CD14-positive monocyte (primary cell): ENCODE data around the gene HOXD13. TPM values are rescaled to one million over a fixed set of nuclear protein-coding genes. Genes with fewer than 3 reads are reported as not detected.
A peak's percentile ranks its signal among the peaks of the same experiment; 100 is the strongest.

ENCODE experiments used
- DNase-seq, 3 donors: peaks; one replicate each; pipeline ENCODE4 v3.0.0-alpha.2; 2011 to 2022
- H2AFZ ChIP-seq: 2 replicates; pipeline ENCODE4 v1.6.0; 2012; ENCODE audit warnings: mild to moderate bottlenecking, low read depth, low read length, inconsistent platforms; ENCODE audit not compliant: insufficient read depth, poor library complexity, severe bottlenecking
- H3K27ac ChIP-seq, 2 donors: 1 replicate in 1 of 2; 2 replicates in 1 of 2; pipeline ENCODE4 v1.5.1; 2012 to 2013; ENCODE audit warnings: low read length in 2 of 2, control low read depth in 1 of 2, inconsistent platforms in 1 of 2, low read depth in 1 of 2, mild to moderate bottlenecking in 1 of 2
- H3K27me3 ChIP-seq, 2 donors: one replicate each; pipeline versions ENCODE4 v1.6.0 to v1.6.1; 2011 to 2013; ENCODE audit warnings: low read length in 2 of 2; ENCODE audit not compliant: control insufficient read depth in 2 of 2, insufficient read depth in 2 of 2
- H3K36me3 ChIP-seq, 2 donors: replicated peaks in 1 of 2; 1 replicate in 1 of 2; 2 replicates in 1 of 2; pipeline versions ENCODE4 v1.5.1 to v1.6.1; 2012 to 2013; ENCODE audit warnings: low read length in 2 of 2, control low read depth in 1 of 2, inconsistent platforms in 1 of 2, mild to moderate bottlenecking in 1 of 2; ENCODE audit not compliant: insufficient read depth in 2 of 2, control insufficient read depth in 1 of 2
- H3K4me1 ChIP-seq, 2 donors: 1 replicate in 1 of 2; 2 replicates in 1 of 2; pipeline versions ENCODE4 v1.5.1 to v1.6.1; 2012 to 2013; ENCODE audit warnings: low read length in 2 of 2, control low read depth in 1 of 2, inconsistent platforms in 1 of 2, mild to moderate bottlenecking in 1 of 2, moderate library complexity in 1 of 2; ENCODE audit not compliant: insufficient read depth in 2 of 2, control insufficient read depth in 1 of 2
- H3K4me2 ChIP-seq: replicated peaks from 2 replicates; pipeline ENCODE3; 2012; ENCODE audit warnings: low read length, moderate library complexity, mild to moderate bottlenecking; ENCODE audit not compliant: poor library complexity, severe bottlenecking; ENCODE audit errors: extremely low read depth
- H3K4me3 ChIP-seq, 3 experiments: fragments of 200-600 bp in 1 of 3; sonication (generic) in 1 of 3; replicated peaks in 1 of 3; 1 replicate in 2 of 3; 2 replicates in 1 of 3; pipeline ENCODE4 v1.5.1; 2011 to 2013; ENCODE audit warnings: low read length in 3 of 3, mild to moderate bottlenecking in 3 of 3, control low read depth in 2 of 3, low read depth in 2 of 3, inconsistent platforms in 1 of 3, moderate library complexity in 1 of 3
- H3K79me2 ChIP-seq: 2 replicates; pipeline ENCODE4 v1.6.0; 2012; ENCODE audit warnings: mild to moderate bottlenecking, control low read depth, inconsistent platforms, low read length, moderate library complexity; ENCODE audit not compliant: insufficient read depth
- H3K9ac ChIP-seq: 2 replicates; pipeline ENCODE4 v1.6.0; 2017; ENCODE audit warnings: low read length, mild to moderate bottlenecking; ENCODE audit not compliant: insufficient read depth, poor library complexity, severe bottlenecking
- H3K9me3 ChIP-seq, 2 donors: replicated peaks in 1 of 2; 1 replicate in 1 of 2; 2 replicates in 1 of 2; pipeline versions ENCODE4 v1.5.1 to v1.6.1; 2012 to 2013; ENCODE audit warnings: low read length in 2 of 2, control low read depth in 1 of 2; ENCODE audit not compliant: control insufficient read depth in 1 of 2, insufficient read depth in 1 of 2
- H4K20me1 ChIP-seq: 2 replicates; pipeline ENCODE4 v1.6.0; 2012; ENCODE audit warnings: mild to moderate bottlenecking, low read length, control low read depth, moderate library complexity; ENCODE audit not compliant: insufficient read depth
- H3K27ac Mint-ChIP-seq, 7 donors: one replicate each; pipeline ENCODE4 v1.8.0; 2020; ENCODE audit warnings: mild to moderate bottlenecking in 7 of 7, mixed read lengths in 7 of 7, moderate library complexity in 6 of 7, inconsistent platforms in 2 of 7
- H3K27me3 Mint-ChIP-seq, 3 donors: one replicate each; pipeline ENCODE4 v1.8.0; 2021 to 2022; ENCODE audit warnings: low read depth in 3 of 3, mild to moderate bottlenecking in 3 of 3, mixed read lengths in 3 of 3, moderate library complexity in 3 of 3, inconsistent platforms in 1 of 3
- H3K36me3 Mint-ChIP-seq, 2 donors: one replicate each; pipeline ENCODE4 v1.8.0; 2020; ENCODE audit warnings: mixed read lengths in 2 of 2, inconsistent platforms in 1 of 2, mild to moderate bottlenecking in 1 of 2
- H3K4me1 Mint-ChIP-seq: one replicate; pipeline ENCODE4 v1.8.0; 2020; ENCODE audit warnings: mild to moderate bottlenecking, mixed read lengths
- H3K4me3 Mint-ChIP-seq, 2 donors: one replicate each; pipeline ENCODE4 v1.8.0; 2020; ENCODE audit warnings: mild to moderate bottlenecking in 2 of 2, mixed read lengths in 2 of 2, moderate library complexity in 1 of 2
- H3K9me3 Mint-ChIP-seq, 7 donors: one replicate each; pipeline ENCODE4 v1.8.0; 2020 to 2022; ENCODE audit warnings: mixed read lengths in 7 of 7, mild to moderate bottlenecking in 6 of 7, moderate library complexity in 6 of 7, inconsistent platforms in 2 of 7
- CTCF ChIP-seq: fragments of 200-600 bp; IDR thresholded peaks from one replicate; pipeline ENCODE4 v1.8.0; 2022; ENCODE audit warnings: antibody characterized with exemption, mild to moderate bottlenecking
- WGBS: methylation state at CpG from one replicate; pipeline ENCODE4 v1.1.5; 2013; ENCODE audit warnings: missing lambda C conversion rate; ENCODE audit not compliant: insufficient coverage; 5-methylcytosine and 5-hydroxymethylcytosine counted together
- intact Hi-C, 2 donors: fragments of 100-400 bp; cut with micrococcal nuclease; formaldehyde crosslinking; loops; one replicate each; pipeline versions ENCODE4 v1.15.0 to v1.15.1; 2023
- polyA plus RNA-seq, 3 donors: library from polyadenylated mRNA; depleted of rRNA in 1 of 3; unstranded in 2 of 3; stranded (reverse) in 1 of 3; fragments of 300-500 nt in 2 of 3; fragments of >200 nt in 1 of 3; fragmentation: Illumina TruSeq in 2 of 3; gene quantifications; 1 replicate in 2 of 3; 2 replicates in 1 of 3; pipeline ENCODE4 v1.2.3, GENCODE V29; 2012 to 2021

HOXD13 gene
- polyA plus RNA-seq, 3 donors: not detected

DNA sequence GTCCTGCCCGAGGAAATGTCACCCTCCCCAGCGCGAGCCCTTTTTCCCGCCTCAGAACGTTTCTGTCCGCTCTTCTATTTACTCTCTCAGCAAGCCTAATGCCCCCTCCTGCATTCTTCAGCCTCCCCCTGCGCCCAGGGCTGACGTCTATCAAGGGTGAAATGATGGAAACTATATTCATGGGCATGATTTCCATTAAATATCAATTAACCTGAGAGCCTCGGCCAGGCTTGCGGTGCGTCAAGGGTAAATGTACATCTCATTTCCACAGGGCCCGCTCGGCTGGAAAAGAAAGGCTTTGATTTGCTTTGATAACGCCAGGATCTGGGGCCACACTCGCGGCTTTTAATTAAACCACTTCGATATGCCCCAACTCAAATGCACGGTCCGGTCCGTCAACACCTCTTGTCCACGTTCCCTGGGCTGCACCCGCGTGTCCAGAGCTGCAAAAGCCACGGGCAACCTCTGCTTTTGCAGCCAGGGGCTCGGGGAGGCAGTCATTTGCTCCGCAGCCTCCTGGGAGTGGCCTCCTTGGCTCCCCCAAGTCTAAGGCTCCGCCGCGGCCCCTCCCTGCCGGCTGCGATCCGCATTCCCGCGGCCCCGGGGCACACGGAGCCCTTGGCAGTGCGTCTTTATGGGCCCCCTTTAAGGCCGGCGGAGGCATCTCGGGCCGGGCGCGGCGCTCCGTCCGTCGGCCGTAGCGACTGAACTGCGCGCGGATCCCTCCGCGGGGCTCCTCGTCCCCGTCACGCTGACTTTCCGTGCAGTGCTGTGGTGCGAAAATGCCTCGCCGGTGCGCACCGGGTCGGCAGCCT is 36.7 kb downstream of the HOXD13 start, which contains the start of gene HOXD8:
TSS of gene HOXD8 (plus strand) at position 724 of the 815 bp plus-strand sequence. CDS start 662 bp downstream, outside the sequence.
- Mint-ChIP-seq H3K9me3 (peaks cover 0 to 32% (median 17%) of the 10 kb centered on the region in 7 donors), H3K4me1 (peaks cover 30% of the 10 kb centered on the region), H3K27ac (peak within 1 kb of the TSS in 1 of 7 donors; percentile 46), H3K4me3 (peak within 1 kb of the TSS; percentile 63 to 84), H3K36me3 (peaks cover 0 to 20% of the 10 kb centered on the region in 2 donors), H3K27me3 (peaks cover 93 to 98% (median 93%) of the 10 kb centered on the region in 3 donors)
- Histone ChIP-seq H3K9ac (no peak within 1 kb of the TSS), H3K4me1 (peaks cover 10 to 28% of the 10 kb centered on the region in 2 donors), H3K79me2 (no peaks in the 10 kb centered on the region), H3K4me3 (peak within 1 kb of the TSS in 1 of 3 experiments; percentile 56), H3K27me3 (peaks cover 92 to 94% of the 10 kb centered on the region in 2 donors), H3K27ac (no peak within 1 kb of the TSS), H3K36me3 (no peaks in the 10 kb centered on the region), H2AFZ (peak within 1 kb of the TSS; percentile 40), H3K4me2 (peak within 1 kb of the TSS; percentile 68), H4K20me1 (no peaks in the 10 kb centered on the region), H3K9me3 (peaks cover 0 to 54% of the 10 kb centered on the region in 2 donors)
- intact Hi-C loops: loop anchor here (5.0 kb wide), 2 partner anchors 523 to 1018 kb away; no protein-coding TSS in a partner anchor
- WGBS: 2% methylated on average over 44 of the region's 64 CpGs
- no peak for TF ChIP-seq CTCF
- peak in 1 of 3 donors; percentile 27 for DNase-seq

DNA sequence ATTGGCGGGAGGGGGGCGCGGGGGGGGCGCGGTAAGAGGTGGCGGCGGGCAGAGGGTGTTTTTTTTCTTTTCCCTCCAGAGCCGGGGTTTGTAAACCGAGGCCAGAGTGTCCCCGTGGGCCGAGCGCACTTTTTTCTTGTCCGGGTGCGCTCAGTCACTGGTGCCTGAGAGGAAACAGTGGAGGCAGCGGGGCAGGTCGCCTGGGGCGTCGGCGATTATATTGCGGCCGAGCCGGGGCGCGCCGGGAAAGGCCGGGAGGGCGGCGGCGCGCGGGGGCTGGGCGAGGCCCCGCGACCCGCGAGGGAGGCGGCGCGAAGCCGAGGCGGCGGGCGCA is 37.3 kb downstream of the HOXD13 start:
- H3K4me1 Mint-ChIP-seq: peaks cover 30% of the 10 kb centered on the region
- intact Hi-C loops: loop anchor here (5.0 kb wide), 3 partner anchors 523 to 1792 kb away; no protein-coding TSS in a partner anchor
- H3K27ac ChIP-seq: no peak overlapping the region
- peaks cover 93 to 98% (median 93%) of the 10 kb centered on the region in 3 donors for H3K27me3 Mint-ChIP-seq
- H3K4me3 ChIP-seq: peak overlapping the region in 1 of 3 experiments; percentile 50
- no peaks in the 10 kb centered on the region for H4K20me1 ChIP-seq
- H3K9me3 ChIP-seq: peaks cover 0 to 53% of the 10 kb centered on the region in 2 donors
- DNase-seq: no peak
- peaks cover 10 to 28% of the 10 kb centered on the region in 2 donors for H3K4me1 ChIP-seq
- no peak overlapping the region for H3K27ac Mint-ChIP-seq
- peaks cover 0 to 19% of the 10 kb centered on the region in 2 donors for H3K36me3 Mint-ChIP-seq
- peak overlapping the region; percentile 40 for H2AFZ ChIP-seq
- peak overlapping the region; percentile 68 for H3K4me2 ChIP-seq
- no peak for TF ChIP-seq CTCF
- under 1% methylated on average over 38 of the region's 43 CpGs for WGBS
- H3K79me2 ChIP-seq: no peaks in the 10 kb centered on the region
- H3K9me3 Mint-ChIP-seq: peaks cover 0 to 29% (median 16%) of the 10 kb centered on the region in 7 donors
- no peak overlapping the region for H3K9ac ChIP-seq
- peak overlapping the region; percentile 55 to 61 for H3K4me3 Mint-ChIP-seq
- H3K27me3 ChIP-seq: peaks cover 92 to 94% of the 10 kb centered on the region in 2 donors
- H3K36me3 ChIP-seq: no peaks in the 10 kb centered on the region
